SIG-M5 (cell line): Measurements from ENCODE around the gene C16orf74.

Experiments used
- DNase-seq: peaks from one replicate; lab custom pipeline; 2025; lab: John Stamatoyannopoulos, UW

The C16orf74 gene

DNA sequence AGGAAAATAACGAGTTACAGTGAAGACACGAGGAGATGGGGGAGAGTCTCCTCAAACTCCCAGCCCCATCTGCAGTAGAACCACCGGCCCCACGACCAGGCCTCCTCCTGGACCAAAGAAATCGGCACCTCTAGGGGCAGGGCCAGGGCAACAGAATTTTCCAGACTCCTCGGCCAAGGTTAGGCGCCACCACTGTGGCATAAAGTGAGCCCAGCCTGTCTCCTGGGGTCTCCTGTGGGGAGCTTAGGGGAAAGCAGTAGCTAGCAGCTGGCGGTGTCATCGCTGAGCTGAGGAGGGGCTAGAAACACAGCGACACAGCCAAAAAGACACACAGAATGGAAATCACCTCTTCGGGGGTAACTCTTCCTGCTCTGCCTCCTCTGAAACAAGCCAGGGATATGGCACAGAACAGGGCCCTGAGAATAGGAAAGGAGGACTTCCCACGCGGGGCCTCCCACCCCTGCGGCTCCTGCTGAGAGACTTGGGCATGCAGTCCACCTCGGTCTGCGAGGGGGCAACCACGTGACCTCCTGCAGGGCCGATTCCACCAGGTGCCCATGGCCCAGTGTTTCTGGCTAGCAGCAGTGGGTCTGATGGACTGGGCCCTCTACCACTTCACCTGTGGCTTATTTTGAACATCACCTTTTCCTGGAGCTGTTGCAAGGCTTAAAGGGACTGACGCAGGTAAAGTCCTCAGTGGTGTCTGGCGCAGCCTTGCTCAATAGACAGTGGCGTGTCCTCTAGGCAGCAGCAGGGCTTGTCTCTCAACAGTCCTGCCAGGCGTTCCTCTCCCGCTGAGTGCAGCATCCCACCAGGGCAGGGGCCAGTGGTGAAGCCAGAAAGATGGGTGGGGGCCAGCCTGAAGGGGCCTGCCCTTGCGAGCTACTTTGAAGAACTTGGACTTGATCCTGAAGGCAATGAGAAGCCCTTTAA lies 55.4 kb downstream of the C16orf74 start:
- DNase-seq = no peak

DNA sequence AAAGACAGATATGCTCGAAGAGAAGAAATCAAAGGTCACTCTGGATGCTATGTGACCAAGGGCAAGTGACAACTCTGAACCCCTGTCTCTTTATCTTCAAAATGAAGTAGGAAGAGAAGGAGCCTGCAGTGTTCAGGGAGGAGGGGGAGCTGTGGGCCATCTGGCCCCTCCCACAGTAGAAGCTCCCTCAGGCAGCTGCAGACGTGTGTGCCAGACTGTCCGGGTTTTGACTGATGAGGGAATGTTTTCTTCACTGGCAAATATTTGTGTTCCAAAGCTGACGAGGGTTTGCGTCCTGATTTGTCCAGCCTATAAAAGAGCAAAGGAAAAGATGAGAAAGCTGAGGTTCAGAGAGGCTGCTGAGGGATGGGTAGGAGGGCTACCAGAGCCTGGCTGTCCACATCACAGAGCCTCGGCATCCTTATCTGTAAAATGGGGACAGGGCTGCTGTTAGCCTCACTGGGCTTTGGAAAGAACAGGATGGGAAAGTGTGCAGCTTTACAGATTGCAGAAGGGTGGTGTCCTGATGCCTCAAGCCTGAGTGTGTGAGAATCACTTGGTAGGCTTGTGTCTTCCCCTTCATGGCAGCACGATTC lies 60.3 kb downstream of the C16orf74 start:
- DNase-seq = no peak

DNA sequence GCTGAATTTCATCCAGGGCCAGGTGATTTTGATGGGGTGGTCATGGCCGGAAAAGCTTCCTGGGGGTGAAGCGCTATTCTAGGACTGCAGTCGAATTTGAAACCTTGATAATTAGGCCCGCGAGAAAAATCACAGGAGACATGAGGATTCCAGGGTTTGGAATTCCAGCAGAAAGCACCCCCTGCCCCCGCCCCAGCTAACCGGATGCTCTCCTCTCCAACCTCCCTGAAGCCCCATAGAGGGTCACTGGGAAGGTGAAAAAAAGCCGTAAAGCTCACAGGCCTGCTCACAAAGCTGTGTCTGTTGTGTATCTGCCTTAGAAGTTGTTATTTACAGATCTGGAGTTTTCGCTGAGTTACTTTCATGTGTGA lies 61.0 kb downstream of the C16orf74 start:
- DNase-seq = no peak

GRCh38 chr16:85689285-85689949 lies 61.5 kb downstream of the C16orf74 start:
- no peak for DNase-seq

- DNase-seq = peak; percentile 10
Measured at GRCh38 chr16:85688586-85689284, 62.2 kb downstream of the C16orf74 start, which contains the start of gene GINS2. Gene GINS2, minus strand, starts transcription at chr16:85688954. Its CDS starts 56 bp downstream, at chr16:85688898.

GRCh38 chr16:85687651-85688471 lies 63.0 kb downstream of the C16orf74 start:
- DNase-seq = no peak

DNA sequence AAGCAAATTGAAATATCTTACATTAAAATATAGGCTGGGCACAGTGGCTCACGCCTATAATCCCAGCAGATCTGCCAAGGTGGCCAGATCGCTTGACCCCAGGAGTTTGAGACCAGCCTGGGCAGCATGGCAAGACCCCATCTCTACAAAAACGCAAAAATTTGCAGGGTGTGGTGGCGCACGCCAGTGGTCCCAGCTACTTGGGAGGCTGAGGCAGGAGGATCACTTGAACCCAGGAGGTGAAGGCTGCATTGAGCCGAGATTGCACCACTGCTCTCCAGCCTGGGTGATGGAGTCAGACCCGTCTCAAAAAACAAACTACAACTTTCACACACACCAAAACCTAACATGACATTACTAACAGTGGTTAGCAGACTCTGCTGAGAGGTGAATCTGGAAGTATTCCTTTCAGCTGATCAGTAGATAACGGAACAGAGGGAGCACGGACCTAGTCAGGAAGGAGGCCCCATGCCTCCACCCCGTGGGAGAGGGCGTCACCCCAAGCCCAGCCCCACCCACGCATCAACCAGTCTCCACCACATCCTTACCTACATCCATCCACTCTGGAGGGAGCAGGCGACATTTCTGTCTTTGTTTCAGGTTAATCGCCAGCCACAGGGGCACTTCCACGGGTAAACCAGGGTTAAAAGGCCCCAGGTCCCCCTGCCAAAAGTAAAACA lies 63.8 kb downstream of the C16orf74 start:
- peak; percentile 5 for DNase-seq

DNA sequence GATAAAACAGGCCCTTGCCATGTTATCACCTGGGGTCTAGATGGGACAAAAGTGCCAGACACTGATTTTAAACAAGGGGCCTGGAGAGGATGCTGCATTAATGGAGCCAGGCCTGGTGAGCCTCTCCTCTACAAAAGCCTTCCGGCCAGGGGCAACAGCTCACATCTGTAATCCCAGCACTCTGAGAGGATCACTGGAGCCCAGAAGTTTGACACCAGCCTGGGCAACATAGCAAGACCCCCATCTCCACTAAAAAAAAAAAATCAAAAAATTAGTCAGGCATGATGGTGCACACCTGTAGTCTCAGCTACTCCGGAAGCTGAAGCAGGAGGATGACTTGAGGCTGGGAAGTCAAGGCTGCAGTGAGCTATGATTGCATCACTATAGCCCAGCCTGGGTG lies 65.6 kb downstream of the C16orf74 start:
- no peak for DNase-seq

DNA sequence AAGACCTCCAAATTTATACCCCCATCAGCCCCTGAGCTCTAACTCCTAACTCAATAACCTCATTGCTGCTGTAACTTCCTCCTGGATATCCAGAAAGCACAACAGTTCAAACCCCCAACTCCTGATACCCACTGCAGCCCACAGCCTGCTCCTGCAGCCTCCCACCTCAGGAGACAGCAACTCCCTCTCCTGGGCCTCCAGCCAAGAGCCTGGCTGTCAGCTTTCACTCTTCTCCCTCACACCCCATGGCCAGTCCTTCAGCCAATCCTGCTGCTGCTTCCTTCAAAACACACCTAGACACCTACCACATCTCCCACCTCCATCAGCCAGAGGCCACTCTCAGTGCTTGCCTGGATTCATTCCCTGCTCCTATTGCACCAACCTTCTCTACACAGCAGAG lies 67.5 kb downstream of the C16orf74 start:
- no peak for DNase-seq

DNA sequence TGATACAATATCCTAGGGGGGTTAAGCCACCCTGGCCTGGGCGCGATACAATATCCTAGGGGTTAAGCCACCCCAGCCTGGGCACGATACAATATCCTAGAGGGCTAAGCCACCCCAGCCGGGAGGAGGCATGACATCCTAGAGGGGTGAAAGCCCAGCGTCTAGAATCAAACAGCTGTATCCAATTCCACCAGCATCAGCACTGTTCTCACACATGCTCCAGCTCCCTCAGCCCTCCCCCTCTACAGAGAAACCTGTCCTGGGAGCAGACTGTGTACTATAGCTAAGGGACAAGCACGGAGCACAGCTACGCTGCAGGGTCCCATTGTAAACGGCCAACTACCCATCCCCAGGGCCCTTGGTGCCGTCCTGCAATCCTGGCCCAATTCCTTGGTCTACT lies 68.4 kb downstream of the C16orf74 start:
- DNase-seq = no peak

GRCh38 chr16:85681255-85681654 lies 69.6 kb downstream of the C16orf74 start:
- no peak for DNase-seq

DNA sequence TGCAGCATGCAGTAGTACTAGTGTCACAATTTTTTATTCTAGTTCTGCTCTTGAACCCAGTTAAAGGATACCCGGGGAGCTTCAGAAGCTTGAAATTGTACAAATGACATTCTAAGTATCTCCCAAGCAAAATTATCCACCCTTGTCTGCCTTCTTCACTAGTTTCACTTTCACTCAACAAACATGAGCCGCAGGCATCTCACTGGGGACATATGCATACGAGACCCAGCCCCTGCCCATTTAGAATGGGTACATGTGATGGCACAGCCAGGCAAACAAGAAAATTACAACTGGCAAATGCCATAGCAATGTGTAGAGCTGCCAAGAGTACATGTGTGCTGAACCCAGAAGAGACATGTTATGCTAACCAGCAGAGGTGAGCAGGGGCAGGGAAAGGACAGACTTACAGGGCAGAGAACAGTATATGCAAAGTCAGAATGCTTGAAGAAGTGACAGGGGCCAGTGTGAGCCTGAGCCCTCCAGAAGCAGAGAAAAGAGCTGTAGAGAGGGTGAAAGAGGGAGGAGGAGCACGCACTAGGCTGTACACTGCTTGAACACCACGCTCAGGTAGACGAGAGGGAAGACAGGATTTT lies 70.4 kb downstream of the C16orf74 start:
- no peak for DNase-seq

GRCh38 chr16:85679870-85680269 lies 71.0 kb downstream of the C16orf74 start:
- DNase-seq = no peak

- DNase-seq = no peak
Measured at GRCh38 chr16:85678821-85679220, 72.1 kb downstream of the C16orf74 start.

DNA sequence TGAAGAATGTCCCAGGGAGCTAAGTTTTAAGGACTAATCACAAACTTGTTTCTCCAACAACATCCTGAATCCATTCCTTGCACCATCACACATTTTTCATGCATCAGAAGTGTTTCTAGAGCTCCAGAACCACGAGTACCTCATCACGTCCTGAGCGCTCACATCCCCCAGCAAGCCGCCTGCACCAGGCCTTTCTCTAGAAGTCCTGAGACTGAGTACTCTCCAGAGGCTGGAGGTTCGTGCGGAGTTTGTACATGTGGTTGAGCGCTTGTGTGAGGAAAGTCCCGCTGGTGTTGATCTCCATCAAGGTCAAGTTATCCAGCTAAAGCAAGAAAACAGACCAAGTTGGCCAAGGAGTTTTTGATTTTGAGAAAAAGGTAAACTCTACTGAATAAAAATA lies 72.9 kb downstream of the C16orf74 start:
- no peak for DNase-seq

GRCh38 chr16:85677383-85677967 lies 73.4 kb downstream of the C16orf74 start:
- no peak for DNase-seq

DNA sequence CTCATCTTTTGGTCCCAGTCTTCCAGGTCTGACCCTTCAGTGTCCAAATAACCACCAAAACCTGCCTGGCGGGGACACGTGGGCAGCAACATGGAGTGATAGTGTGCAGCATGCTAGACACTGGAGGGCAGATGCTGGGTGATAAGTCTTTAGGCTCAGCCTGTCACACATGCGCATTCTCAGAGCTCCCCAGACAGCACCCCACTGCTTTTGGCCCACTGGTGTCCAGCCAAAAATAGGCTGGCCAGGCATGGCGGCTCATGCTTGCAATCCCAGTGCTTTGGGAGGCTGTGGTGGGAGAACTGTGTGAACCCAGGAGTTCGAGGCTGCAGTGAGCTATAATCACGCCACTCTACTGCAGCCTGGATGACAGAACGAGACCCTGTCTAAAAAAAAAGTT lies 74.4 kb downstream of the C16orf74 start:
- no peak for DNase-seq

- DNase-seq = no peak
Measured at GRCh38 chr16:85675251-85675874, 75.5 kb downstream of the C16orf74 start.

GRCh38 chr16:85674828-85675227 lies 76.1 kb downstream of the C16orf74 start:
- no peak for DNase-seq

- DNase-seq = no peak
Measured at GRCh38 chr16:85674418-85674755, 76.5 kb downstream of the C16orf74 start.
